Ovary (tissue), 9 donors: Measurements from ENCODE around the gene FNDC5. TPM values are rescaled to one million over a fixed set of nuclear protein-coding genes. Genes with fewer than 3 reads are reported as not detected.
A peak's percentile ranks its signal among the peaks of the same experiment; 100 is the strongest.

Experiments used
- DNase-seq, 5 donors: peaks; one replicate each; pipeline ENCODE4 v3.0.0-alpha.2; 2019 to 2020
- H3K27ac ChIP-seq, 2 donors: fragments of 200-600 bp; one replicate each; pipeline versions ENCODE4 v1.5.1 to v1.8.0; 2019 to 2022
- H3K27me3 ChIP-seq: fragments of 200-600 bp; one replicate; pipeline ENCODE4 v1.8.0; 2022
- H3K36me3 ChIP-seq: fragments of 200-600 bp; sonication (generic); one replicate; pipeline ENCODE4 v1.5.1; 2019
- H3K4me1 ChIP-seq: one replicate; pipeline ENCODE4 v1.8.1; 2013; ENCODE audit warnings: mild to moderate bottlenecking, moderate library complexity; ENCODE audit not compliant: insufficient read depth
- H3K4me3 ChIP-seq: fragments of 200-600 bp; sonication (generic); one replicate; pipeline ENCODE4 v1.5.1; 2017
- H3K9me3 ChIP-seq, 2 donors: fragments of 200-600 bp in 1 of 2; sonication (generic) in 1 of 2; one replicate each; pipeline versions ENCODE4 v1.5.1 to v1.8.1; 2013 to 2019; ENCODE audit warnings: mild to moderate bottlenecking in 1 of 2, moderate library complexity in 1 of 2
- CTCF ChIP-seq, 3 donors: fragments of 450-650 bp in 2 of 3; fragments of 200-600 bp in 1 of 3; IDR thresholded peaks; one replicate each; pipeline versions ENCODE4 v1.5.1 to v1.8.0; 2016 to 2022; ENCODE audit warnings: antibody characterized with exemption in 3 of 3, mild to moderate bottlenecking in 1 of 3
- EP300 ChIP-seq: sonication (generic); formaldehyde crosslinking; IDR thresholded peaks from one replicate; pipeline ENCODE4 v1.6.1; 2017; ENCODE audit warnings: antibody characterized with exemption
- POLR2A ChIP-seq: fragments of 450-650 bp; IDR thresholded peaks from one replicate; pipeline ENCODE4 v1.6.1; 2017; ENCODE audit warnings: antibody characterized with exemption, mild to moderate bottlenecking, moderate library complexity
- WGBS, 3 donors: extraction: QIAGEN DNeasy Blood & Tissue Kit in 1 of 3; methylation state at CpG; one replicate each; pipeline versions ENCODE4 v1.1.5 to v1.1.7; 2013 to 2017; 5-methylcytosine and 5-hydroxymethylcytosine counted together
- intact Hi-C, 4 donors: fragments of 100-400 bp; cut with DNase I; formaldehyde crosslinking; loops; one replicate each; pipeline versions ENCODE4 v1.11.0 to v1.15.1; 2022 to 2023
- polyA plus RNA-seq, 2 donors: library from polyadenylated mRNA; stranded (reverse); fragments of 200-250 nt in 1 of 2; fragments of 350-450 nt in 1 of 2; fragmentation: Illumina TruSeq in 1 of 2; extraction: RNeasy Lipid Tissue Mini Kit (QIAGEN cat#74804) in 1 of 2; gene quantifications; one replicate each; pipeline ENCODE4 v1.2.3, GENCODE V29; 2013 to 2014
- total RNA-seq, 7 donors: library from RNA; depleted of rRNA in 2 of 7; stranded (reverse); fragments of >200 nt in 2 of 7; fragmentation: NEBNext Ultra II Directional in 3 of 7; extraction: Animal tissue kit (Norgen Biotek cat#: 25700) in 3 of 7; gene quantifications; one replicate each; pipeline versions ENCODE4 v1.1.0 to v1.2.4, GENCODE V29; 2016 to 2023
- donor health status: DM: no; HTN: no; CAD: no; lungs with moderate emphysema.
- donor health status: DM: no; HTN: no; CAD: no.
- donor health status: Bipolar disorder and iron deficiency.
- donor health status: DM: yes; HTN: yes; CAD: no.
- donor health status: DM: no; HTN: no; CAD: no.
- donor health status: DM: yes; HTN: yes; CAD: no.

Gene FNDC5
- total and polyA plus RNA-seq, 9 donors: 4.2 to 25.4 (median 12.1) TPM

- Histone ChIP-seq H3K36me3 (no peaks in the 10 kb centered on the region), H3K4me3 (no peak within 1 kb of the TSS), H3K4me1 (no peaks in the 10 kb centered on the region), H3K27me3 (no peaks in the 10 kb centered on the region), H3K27ac (no peak within 1 kb of the TSS), H3K9me3 (no peaks in the 10 kb centered on the region)
- TF ChIP-seq CTCF (IDR thresholded peaks at IDR 0.05) (no peak), EP300 (no peak), POLR2A (no peak)
- intact Hi-C loops: no loop called here
- WGBS, 3 donors: 1 to 5% (median 1%) methylated on average over 22 to 79 of the region's 79 CpGs
- DNase-seq: peak in 4 of 5 donors; percentile 44 to 80 (median 70)
Measured at GRCh38 chr1:32886004-32886827, 15.5 kb upstream of the FNDC5 start, which contains the start of gene HPCA. HPCA (plus strand) TSS chr1:32886491; CDS start chr1:32888899, 2,408 bp downstream.

GRCh38 chr1:32885676-32886003 lies 14.9 kb upstream of the FNDC5 start:
- Histone ChIP-seq H3K9me3 (no peaks in the 10 kb centered on the region), H3K36me3 (no peaks in the 10 kb centered on the region), H3K27ac (no peak overlapping the region), H3K4me3 (no peak overlapping the region), H3K4me1 (no peaks in the 10 kb centered on the region), H3K27me3 (no peaks in the 10 kb centered on the region)
- no peak for DNase-seq
- no peak for TF ChIP-seq CTCF (IDR thresholded peaks at IDR 0.05)
- 6 to 10% (median 6%) methylated on average over 8 of the region's 8 CpGs for WGBS, 3 donors
- intact Hi-C loops: no loop called here

GRCh38 chr1:32884726-32885125 lies 14.0 kb upstream of the FNDC5 start:
- H3K4me3 ChIP-seq: no peak overlapping the region
- H3K27ac ChIP-seq: no peak overlapping the region
- no peaks in the 10 kb centered on the region for H3K4me1 ChIP-seq
- intact Hi-C loops: no loop called here
- 19 to 28% (median 19%) methylated on average over 11 to 12 of the region's 12 CpGs for WGBS, 3 donors
- H3K27me3 ChIP-seq: no peaks in the 10 kb centered on the region
- TF ChIP-seq CTCF (IDR thresholded peaks at IDR 0.05): no peak
- TF ChIP-seq EP300: no peak
- no peak for TF ChIP-seq POLR2A
- no peaks in the 10 kb centered on the region for H3K36me3 ChIP-seq
- no peak for DNase-seq
- no peaks in the 10 kb centered on the region for H3K9me3 ChIP-seq

- H3K4me1 ChIP-seq: no peaks in the 10 kb centered on the region
- no peaks in the 10 kb centered on the region for H3K27me3 ChIP-seq
- no peaks in the 10 kb centered on the region for H3K9me3 ChIP-seq
- TF ChIP-seq POLR2A (no peak), EP300 (no peak), CTCF (IDR thresholded peaks at IDR 0.05) (no peak)
- DNase-seq: no peak
- no peak overlapping the region for H3K27ac ChIP-seq
- no peak overlapping the region for H3K4me3 ChIP-seq
- WGBS, 3 donors: 30 to 38% (median 33%) methylated on average over 4 of the region's 4 CpGs
- H3K36me3 ChIP-seq: no peaks in the 10 kb centered on the region
- intact Hi-C loops: no loop called here
Measured at GRCh38 chr1:32884032-32884372, 13.3 kb upstream of the FNDC5 start.
